Muscle layer of colon (tissue), 2 donors: ENCODE data around the gene TXNL1.
"Not testable (repeated sequence)": the region's sequence is repeated elsewhere in the genome, so short reads cannot be mapped to it uniquely, and the experiment has no call there.

Source experiments
- H3K27ac ChIP-seq: one replicate; pipeline ENCODE4 v1.7.0; 2013; ENCODE audit warnings: low read depth, mild to moderate bottlenecking, low read length, moderate library complexity
- H3K27me3 ChIP-seq, 2 donors: one replicate each; pipeline ENCODE4 v1.7.0; 2013; ENCODE audit warnings: low read length in 2 of 2, mild to moderate bottlenecking in 2 of 2; ENCODE audit not compliant: insufficient read depth in 2 of 2, control insufficient read depth in 1 of 2
- H3K36me3 ChIP-seq: one replicate; pipeline ENCODE4 v1.7.0; 2013; ENCODE audit warnings: mild to moderate bottlenecking, low read length; ENCODE audit not compliant: insufficient read depth
- H3K4me1 ChIP-seq: one replicate; pipeline ENCODE4 v1.7.0; 2013; ENCODE audit warnings: mild to moderate bottlenecking, low read length; ENCODE audit not compliant: insufficient read depth
- H3K4me3 ChIP-seq, 2 donors: one replicate each; pipeline ENCODE4 v1.7.0; 2013; ENCODE audit warnings: low read length in 2 of 2, low read depth in 1 of 2, mild to moderate bottlenecking in 1 of 2, moderate library complexity in 1 of 2
- H3K9ac ChIP-seq: one replicate; pipeline ENCODE4 v1.7.0; 2013; ENCODE audit warnings: low read length
- H3K9me3 ChIP-seq: one replicate; pipeline ENCODE4 v1.7.0; 2013; ENCODE audit warnings: mild to moderate bottlenecking, low read length
- donor health status: abdominal sarcoma.
- donor health status: Adenocarcinoma of cecum.

The TXNL1 gene

DNA sequence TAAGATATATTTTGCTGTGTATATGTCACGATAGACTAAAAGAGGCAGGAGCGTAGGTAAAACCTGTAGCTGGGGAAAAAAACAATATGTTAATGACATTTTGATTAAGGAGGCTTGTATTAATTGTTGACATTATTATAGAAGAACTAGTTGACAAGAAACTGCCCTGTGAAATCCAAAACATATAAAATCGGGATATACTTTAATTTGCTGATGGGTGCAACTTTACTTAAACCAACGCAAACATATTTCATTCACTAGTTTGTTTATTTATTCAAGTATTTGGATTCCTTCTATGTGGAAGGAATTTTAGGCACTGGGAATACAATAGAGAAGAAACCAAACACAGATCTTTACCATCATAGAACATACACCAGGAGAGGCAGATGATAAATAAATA, 20.7 kb upstream of the TXNL1 start:
- Histone ChIP-seq H3K27me3 (no peaks in the 10 kb centered on the region), H3K27ac (no peak overlapping the region), H3K4me1 (no peaks in the 10 kb centered on the region), H3K36me3 (no peaks in the 10 kb centered on the region), H3K9me3 (no peaks in the 10 kb centered on the region), H3K9ac (no peak overlapping the region), H3K4me3 (no peak overlapping the region)

DNA sequence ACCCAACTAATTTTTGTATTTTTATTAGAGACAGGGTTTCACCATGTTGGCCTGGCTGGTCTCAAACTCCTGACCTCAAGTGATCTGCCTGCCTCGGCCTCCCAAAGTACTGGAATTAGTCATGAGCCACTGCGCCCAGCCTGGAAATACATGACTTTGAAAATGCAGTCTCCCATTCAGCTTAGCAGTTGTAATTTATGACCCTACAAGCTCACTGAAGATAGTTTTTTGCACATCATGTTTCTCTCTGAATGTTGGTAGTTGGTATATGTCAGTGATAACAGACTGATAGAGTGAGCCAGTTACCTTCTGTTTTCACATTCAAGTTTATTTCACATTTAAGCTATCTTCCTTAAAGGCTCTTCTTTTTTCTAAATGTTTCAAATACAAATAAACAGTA, 19.9 kb upstream of the TXNL1 start:
- H3K9me3 ChIP-seq: no peaks in the 10 kb centered on the region
- H3K27ac ChIP-seq: no peak overlapping the region
- H3K4me1 ChIP-seq: no peaks in the 10 kb centered on the region
- H3K4me3 ChIP-seq: no peak overlapping the region
- H3K27me3 ChIP-seq: no peaks in the 10 kb centered on the region
- no peaks in the 10 kb centered on the region for H3K36me3 ChIP-seq
- H3K9ac ChIP-seq: no peak overlapping the region

DNA sequence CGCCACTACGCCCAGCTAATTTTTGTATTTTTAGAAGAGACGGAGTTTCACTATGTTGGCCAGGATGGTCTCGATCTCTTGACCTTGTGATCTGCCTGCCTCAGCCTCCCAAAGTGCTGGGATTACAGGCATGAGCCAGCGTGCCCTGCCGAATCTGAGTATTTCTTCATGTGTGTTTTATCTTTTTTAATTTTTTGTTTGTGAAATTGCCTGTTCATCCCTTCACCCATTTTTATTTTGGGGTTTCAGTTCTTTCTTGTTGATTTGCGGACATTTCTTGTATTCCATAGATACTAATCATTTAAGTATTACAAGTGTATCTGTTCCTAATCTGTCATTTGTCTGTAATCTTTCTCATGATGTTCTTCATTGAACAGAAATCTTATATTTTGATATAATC, 15.9 kb upstream of the TXNL1 start:
- H3K27ac ChIP-seq, H3K9me3 ChIP-seq, H3K9ac ChIP-seq, H3K36me3 ChIP-seq, H3K27me3 ChIP-seq, H3K4me3 ChIP-seq: not testable (repeated sequence)
- H3K4me1 ChIP-seq: peaks cover 15% of the 10 kb centered on the region

DNA sequence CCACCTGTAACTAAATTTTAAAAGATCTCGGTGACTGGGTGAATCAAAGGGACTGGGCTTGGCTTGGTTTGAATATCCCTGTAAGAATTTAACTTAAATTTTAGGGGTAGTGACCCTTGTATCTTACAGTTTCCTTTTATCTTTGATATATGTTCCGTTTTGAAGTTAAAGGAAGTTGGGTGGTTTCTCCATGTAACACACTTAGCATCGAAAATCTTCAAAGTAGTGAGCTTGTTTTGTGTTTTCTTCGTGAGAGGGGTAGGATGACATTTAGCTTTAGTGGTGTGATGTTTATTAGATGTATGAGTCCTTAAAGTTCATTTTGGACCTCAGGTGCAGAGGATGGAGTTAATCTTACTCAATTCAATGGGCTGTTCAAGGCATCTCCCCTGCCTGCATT, 14.4 kb upstream of the TXNL1 start:
- H3K27me3 ChIP-seq: no peaks in the 10 kb centered on the region
- no peaks in the 10 kb centered on the region for H3K9me3 ChIP-seq
- no peak overlapping the region for H3K27ac ChIP-seq
- peaks cover 15% of the 10 kb centered on the region for H3K4me1 ChIP-seq
- H3K4me3 ChIP-seq: no peak overlapping the region
- H3K36me3 ChIP-seq: no peaks in the 10 kb centered on the region
- no peak overlapping the region for H3K9ac ChIP-seq

DNA sequence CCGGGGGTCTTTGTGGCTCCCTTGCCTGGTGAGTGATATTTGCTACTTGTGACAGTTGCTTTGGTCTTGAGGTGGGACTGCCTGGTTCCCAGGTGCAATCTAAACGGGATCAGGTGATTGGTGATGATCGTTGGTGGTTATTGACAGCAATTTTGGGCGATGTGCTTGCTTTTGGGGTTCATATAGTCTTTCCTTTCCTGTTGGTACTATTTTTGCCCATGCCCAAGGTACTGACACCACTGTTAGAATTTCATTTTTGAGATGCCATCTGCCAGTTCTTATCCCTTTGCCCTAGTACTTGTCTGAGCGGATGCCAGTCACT, 13.3 kb upstream of the TXNL1 start:
- peaks cover 15% of the 10 kb centered on the region for H3K4me1 ChIP-seq
- H3K9ac ChIP-seq: peak overlapping the region; percentile 75
- H3K27ac ChIP-seq: peak overlapping the region; percentile 97

DNA sequence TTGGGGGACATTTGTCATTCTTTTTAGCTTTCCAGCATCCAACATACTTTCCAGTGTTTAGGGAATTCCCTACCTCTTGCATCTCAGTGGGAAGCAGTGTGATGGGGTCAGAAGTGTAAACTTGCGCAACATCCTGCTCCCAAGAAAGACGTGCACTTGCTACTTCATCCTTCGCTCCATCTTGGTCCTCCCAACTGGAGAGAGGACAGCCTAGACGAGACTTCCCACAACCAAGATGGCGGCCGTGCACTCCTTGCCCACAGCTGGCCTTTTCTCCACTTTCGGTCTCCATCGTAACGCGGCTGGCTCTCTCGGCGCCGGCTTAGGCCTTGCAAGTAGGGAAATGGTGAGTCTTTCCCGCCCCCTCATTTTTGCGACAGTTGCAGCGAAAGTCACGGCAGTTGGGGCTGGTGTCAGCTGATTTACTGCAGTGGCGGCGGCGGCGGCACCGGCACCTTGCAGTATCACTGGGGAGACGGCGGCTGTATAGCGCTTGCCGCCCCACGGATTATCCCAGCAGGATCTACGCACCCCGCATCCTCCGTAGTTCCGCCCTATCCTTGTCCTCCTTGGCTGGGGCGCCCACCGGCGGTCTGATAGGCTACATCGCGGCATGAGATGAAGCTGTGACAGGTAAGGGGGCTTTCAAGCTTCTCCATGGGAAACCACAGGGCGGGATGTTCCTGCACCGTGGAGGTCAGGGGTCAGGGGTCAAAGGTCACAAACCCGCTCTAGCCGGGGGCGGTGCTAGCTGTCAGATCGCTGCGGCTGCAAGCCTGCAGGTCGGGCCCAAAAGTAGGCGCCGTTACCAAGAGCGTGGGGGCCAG, 12.8 kb upstream of the TXNL1 start, which contains the start of gene WDR7:
Gene WDR7 (plus strand): TSS at position 416 of the 827 bp plus-strand sequence. CDS start 21,157 bp downstream, outside the sequence.
- no peaks in the 10 kb centered on the region for H3K9me3 ChIP-seq
- no peaks in the 10 kb centered on the region for H3K36me3 ChIP-seq
- peak within 1 kb of the TSS; percentile 97 for H3K27ac ChIP-seq
- H3K4me3 ChIP-seq: peak within 1 kb of the TSS; percentile 81 to 95
- H3K4me1 ChIP-seq: peaks cover 15% of the 10 kb centered on the region
- H3K27me3 ChIP-seq: no peaks in the 10 kb centered on the region
- H3K9ac ChIP-seq: peak within 1 kb of the TSS; percentile 75

More for the DNA sequence above, 13.3 kb upstream of the TXNL1 start:
- Histone ChIP-seq H3K9me3 (no peaks in the 10 kb centered on the region), H3K27me3 (no peaks in the 10 kb centered on the region), H3K36me3 (no peaks in the 10 kb centered on the region), H3K4me3 (peak overlapping the region; percentile 81 to 95)

DNA sequence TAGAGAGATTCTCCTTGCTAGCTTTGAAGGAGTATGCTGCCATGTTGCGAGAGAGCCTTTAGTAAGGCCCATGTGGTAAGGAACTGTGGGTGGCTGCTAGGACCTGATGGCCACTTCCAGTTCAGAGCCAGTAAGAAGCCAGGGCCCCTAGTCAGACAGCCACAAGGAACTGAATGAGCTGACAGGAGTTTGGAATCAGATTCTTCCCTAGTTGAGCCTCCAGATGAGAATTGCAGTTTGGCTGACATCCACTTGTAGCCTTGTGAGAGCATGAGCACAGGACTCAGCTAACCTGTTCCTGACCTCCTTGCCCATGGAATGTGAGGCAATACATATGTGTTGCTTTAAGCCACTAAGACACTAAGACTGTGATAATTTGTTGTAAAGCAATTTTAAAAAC, 11.6 kb upstream of the TXNL1 start:
- Histone ChIP-seq H3K4me3 (no peak overlapping the region), H3K27ac (no peak overlapping the region), H3K27me3 (no peaks in the 10 kb centered on the region), H3K36me3 (no peaks in the 10 kb centered on the region), H3K9me3 (no peaks in the 10 kb centered on the region), H3K9ac (no peak overlapping the region), H3K4me1 (peaks cover 15% of the 10 kb centered on the region)

DNA sequence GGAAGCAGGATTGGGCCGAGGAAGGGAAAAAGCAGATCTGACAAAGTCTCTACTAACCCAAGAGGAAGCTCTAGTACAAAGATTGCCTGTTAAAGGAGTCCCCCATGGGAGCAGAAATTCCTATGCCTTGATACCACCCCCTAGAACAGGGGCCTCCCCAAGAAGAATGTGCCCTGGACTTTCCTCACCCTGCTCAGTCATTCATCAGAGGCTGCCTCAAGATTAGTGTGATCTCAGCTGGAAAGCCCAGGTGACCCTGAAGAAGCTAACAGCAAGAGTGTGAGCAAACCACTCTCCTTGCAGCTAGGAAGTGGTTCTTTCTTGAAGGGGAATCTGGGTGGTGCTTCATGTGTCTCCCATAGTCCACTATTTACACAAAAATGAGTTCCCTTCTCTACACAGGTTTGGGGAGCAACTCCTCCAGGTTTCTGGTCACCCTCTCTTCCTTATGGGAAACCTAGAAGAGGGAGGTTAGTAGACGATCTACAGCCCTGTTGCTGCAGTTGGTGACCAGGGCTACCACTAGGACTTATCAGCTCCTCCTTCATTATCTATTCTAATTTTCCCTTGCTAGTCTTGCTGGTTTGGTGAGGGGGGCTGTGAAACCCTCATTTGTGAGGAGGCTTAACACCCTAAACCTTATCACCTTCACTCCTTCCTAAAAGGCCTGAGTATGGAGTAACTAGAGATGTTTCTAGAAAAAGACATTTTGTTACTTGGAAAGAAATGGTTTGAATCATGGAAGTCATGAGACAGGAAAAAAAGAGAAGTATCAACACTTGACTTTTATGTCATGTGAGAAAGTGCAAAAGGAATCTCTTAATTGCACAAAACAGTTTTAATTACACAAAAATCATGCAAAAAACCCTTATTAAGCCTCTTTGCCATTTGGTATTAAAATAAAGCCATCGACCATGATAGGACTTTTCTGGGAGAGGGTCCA, 9.8 kb upstream of the TXNL1 start:
- no peaks in the 10 kb centered on the region for H3K27me3 ChIP-seq
- no peak overlapping the region for H3K27ac ChIP-seq
- H3K4me1 ChIP-seq: peaks cover 15% of the 10 kb centered on the region
- H3K9me3 ChIP-seq: no peaks in the 10 kb centered on the region
- no peak overlapping the region for H3K9ac ChIP-seq
- no peak overlapping the region for H3K4me3 ChIP-seq
- H3K36me3 ChIP-seq: no peaks in the 10 kb centered on the region

DNA sequence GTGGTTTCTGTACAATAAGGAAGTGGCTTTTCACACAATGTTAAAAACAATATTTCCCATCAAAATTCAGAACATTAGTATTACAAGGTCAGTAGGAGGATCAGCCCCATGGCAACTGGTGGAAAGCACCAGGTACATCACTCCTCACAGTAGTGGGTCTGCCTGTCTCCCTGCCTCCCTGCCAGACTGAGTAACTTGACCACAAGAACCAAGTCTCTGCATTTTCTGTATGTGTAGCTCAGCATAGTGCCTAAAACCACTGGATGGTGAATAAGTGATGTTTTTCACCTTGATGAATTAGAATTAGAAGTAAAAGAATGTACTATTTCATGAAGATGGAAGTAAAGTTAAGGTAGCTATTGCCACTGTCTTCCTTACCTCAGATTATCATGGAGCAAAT, 8.7 kb upstream of the TXNL1 start:
- Histone ChIP-seq H3K9me3 (no peaks in the 10 kb centered on the region), H3K36me3 (no peaks in the 10 kb centered on the region), H3K4me3 (no peak overlapping the region), H3K9ac (no peak overlapping the region), H3K4me1 (peaks cover 11% of the 10 kb centered on the region), H3K27me3 (no peaks in the 10 kb centered on the region), H3K27ac (no peak overlapping the region)

DNA sequence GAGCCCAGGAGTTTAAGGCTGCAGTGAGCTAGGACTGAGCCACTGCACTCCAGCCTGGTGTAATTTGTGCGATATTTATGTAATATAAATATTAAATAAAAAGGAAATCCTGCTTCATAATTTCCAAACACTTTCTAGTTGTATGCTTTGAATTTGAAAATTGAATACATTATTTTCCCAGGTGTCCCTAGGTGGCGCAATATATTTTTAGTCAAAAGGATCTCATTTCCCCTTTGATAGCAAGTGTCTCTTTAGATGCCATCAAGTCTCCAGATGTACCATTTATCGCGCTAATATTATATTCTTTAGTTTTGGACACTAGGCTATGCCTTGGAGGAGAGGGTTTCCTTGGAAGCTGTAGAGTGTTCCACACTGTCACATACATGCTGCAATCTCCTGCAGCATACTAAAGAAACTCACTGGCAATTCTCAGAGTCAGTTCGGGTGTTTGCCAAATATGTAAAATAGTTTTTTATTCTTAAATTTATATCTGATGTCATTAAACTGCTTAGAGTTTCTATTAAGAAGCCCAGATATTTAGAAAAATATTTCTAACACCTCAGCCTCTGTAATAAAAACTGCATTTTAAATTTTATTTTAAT, 7.1 kb upstream of the TXNL1 start:
- H3K36me3 ChIP-seq: no peaks in the 10 kb centered on the region
- no peak overlapping the region for H3K27ac ChIP-seq
- no peaks in the 10 kb centered on the region for H3K27me3 ChIP-seq
- H3K9me3 ChIP-seq: no peaks in the 10 kb centered on the region
- H3K4me3 ChIP-seq: no peak overlapping the region
- no peak overlapping the region for H3K9ac ChIP-seq
- H3K4me1 ChIP-seq: peaks cover 2% of the 10 kb centered on the region

DNA sequence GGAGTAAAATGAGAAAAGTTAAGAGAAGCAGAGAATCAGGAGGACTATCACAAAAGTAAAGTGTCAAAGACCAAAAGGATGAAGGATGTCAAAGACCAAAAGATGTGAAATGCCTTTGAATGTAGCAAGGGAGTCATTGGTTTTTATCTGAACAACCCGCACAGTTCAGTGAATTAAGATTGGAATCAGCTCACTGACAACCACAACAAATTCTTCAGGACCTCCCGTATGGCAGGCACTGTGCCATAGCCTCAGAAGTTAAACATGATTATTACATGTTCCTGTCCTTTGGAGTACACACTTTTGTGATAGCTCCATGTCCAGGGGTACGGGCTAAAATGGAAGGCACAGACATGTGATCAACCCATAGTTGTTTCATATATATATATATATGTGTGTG, 5.0 kb upstream of the TXNL1 start:
- Histone ChIP-seq H3K9me3 (no peaks in the 10 kb centered on the region), H3K9ac (no peak overlapping the region), H3K36me3 (no peaks in the 10 kb centered on the region), H3K27ac (no peak overlapping the region), H3K4me3 (no peak overlapping the region), H3K27me3 (no peaks in the 10 kb centered on the region), H3K4me1 (no peaks in the 10 kb centered on the region)
